H9 (cell line): ENCODE results near the gene DSG4. TPM values are rescaled to one million over a fixed set of nuclear protein-coding genes. Genes with fewer than 3 reads are reported as not detected.

Experiments used
- DNase-seq: peaks from one replicate; pipeline ENCODE4 v3.0.0-alpha.2; 2017
- H2AFZ ChIP-seq: one replicate; pipeline ENCODE4 v1.6.1; 2013; ENCODE audit warnings: mild to moderate bottlenecking, low read length, control low read depth, moderate library complexity
- H2AK5ac ChIP-seq: 2 replicates; pipeline ENCODE4 v1.6.1; 2013; ENCODE audit warnings: low read length, control low read depth, mixed read lengths; ENCODE audit not compliant: insufficient read length
- H2BK120ac ChIP-seq: one replicate; pipeline ENCODE4 v1.6.1; 2013; ENCODE audit warnings: low read depth, mild to moderate bottlenecking, low read length, control low read depth, inconsistent platforms; ENCODE audit not compliant: poor library complexity, severe bottlenecking
- H2BK12ac ChIP-seq: 2 replicates; pipeline ENCODE4 v1.6.1; 2013; ENCODE audit warnings: low read length, control low read depth, mixed read lengths, low read depth; ENCODE audit not compliant: insufficient read length
- H2BK15ac ChIP-seq: 2 replicates; pipeline ENCODE4 v1.6.1; 2013; ENCODE audit warnings: low read depth, low read length, control low read depth
- H2BK20ac ChIP-seq: one replicate; pipeline ENCODE4 v1.6.1; 2013; ENCODE audit warnings: low read depth, mild to moderate bottlenecking, low read length, control low read depth, inconsistent platforms; ENCODE audit not compliant: poor library complexity, severe bottlenecking
- H2BK5ac ChIP-seq: 2 replicates; pipeline ENCODE4 v1.6.1; 2013; ENCODE audit warnings: low read length, control low read depth, mixed read lengths; ENCODE audit not compliant: insufficient read length
- H3K14ac ChIP-seq: 2 replicates; pipeline ENCODE4 v1.6.1; 2013; ENCODE audit warnings: low read length, control low read depth; ENCODE audit not compliant: insufficient read depth
- H3K18ac ChIP-seq: 2 replicates; pipeline ENCODE4 v1.6.1; 2013; ENCODE audit warnings: low read depth, mild to moderate bottlenecking, mixed read lengths, low read length, control low read depth; ENCODE audit not compliant: insufficient read length
- H3K23ac ChIP-seq: 2 replicates; pipeline ENCODE4 v1.6.1; 2013; ENCODE audit warnings: low read length, control low read depth, mixed read lengths, low read depth; ENCODE audit not compliant: insufficient read length
- H3K23me2 ChIP-seq: 2 replicates; pipeline ENCODE4 v1.6.1; 2013; ENCODE audit warnings: low read depth, mild to moderate bottlenecking, mixed read lengths, low read length, control low read depth; ENCODE audit not compliant: insufficient read length, poor library complexity, severe bottlenecking
- H3K27ac ChIP-seq: 2 replicates; pipeline ENCODE4 v1.5.1; 2013; ENCODE audit warnings: low read length, control low read depth, mixed read lengths, low read depth; ENCODE audit not compliant: insufficient read length
- H3K27me3 ChIP-seq: 2 replicates; pipeline ENCODE4 v1.6.1; 2013; ENCODE audit warnings: low read length, control low read depth, inconsistent platforms; ENCODE audit not compliant: insufficient read depth
- H3K4ac ChIP-seq: 2 replicates; pipeline ENCODE4 v1.6.1; 2013; ENCODE audit warnings: low read depth, mild to moderate bottlenecking, control low read depth, inconsistent platforms, low read length, moderate library complexity
- H3K4me1 ChIP-seq: 2 replicates; pipeline ENCODE4 v1.6.1; 2013; ENCODE audit warnings: low read length, control low read depth, inconsistent platforms; ENCODE audit not compliant: insufficient read depth
- H3K4me2 ChIP-seq: 2 replicates; pipeline ENCODE4 v1.6.1; 2013; ENCODE audit warnings: low read length, control low read depth, mixed read lengths; ENCODE audit not compliant: insufficient read length, insufficient read depth
- H3K56ac ChIP-seq: 2 replicates; pipeline ENCODE4 v1.6.1; 2013; ENCODE audit warnings: low read depth, mild to moderate bottlenecking, mixed read lengths, low read length, control low read depth; ENCODE audit not compliant: insufficient read length
- H3K79me1 ChIP-seq: 2 replicates; pipeline ENCODE4 v1.6.1; 2013; ENCODE audit warnings: low read depth, mild to moderate bottlenecking, moderate library complexity, low read length, control low read depth, inconsistent platforms; ENCODE audit not compliant: insufficient read depth, poor library complexity, severe bottlenecking
- H3K79me2 ChIP-seq: 2 replicates; pipeline ENCODE4 v1.6.1; 2013; ENCODE audit warnings: low read length, control low read depth, inconsistent platforms; ENCODE audit not compliant: insufficient read depth
- H3K9ac ChIP-seq: 2 replicates; pipeline ENCODE4 v1.6.1; 2013; ENCODE audit warnings: low read length, control low read depth, mixed read lengths; ENCODE audit not compliant: insufficient read length; ENCODE audit errors: extremely low read depth
- H3K9me3 ChIP-seq: one replicate; pipeline ENCODE4 v1.6.1; 2013; ENCODE audit warnings: low read depth, low read length, inconsistent platforms; ENCODE audit not compliant: control insufficient read depth
- H3T11ph ChIP-seq: one replicate; pipeline ENCODE4 v1.6.1; 2013; ENCODE audit warnings: mild to moderate bottlenecking, low read length, control low read depth, inconsistent platforms
- H4K20me1 ChIP-seq: one replicate; pipeline ENCODE4 v1.6.1; 2013; ENCODE audit not compliant: control insufficient read depth, insufficient read length, insufficient read depth
- H4K5ac ChIP-seq: 2 replicates; pipeline ENCODE4 v1.6.1; 2013; ENCODE audit warnings: low read depth, mild to moderate bottlenecking, mixed read lengths, low read length, control low read depth; ENCODE audit not compliant: insufficient read length
- H4K8ac ChIP-seq: replicated peaks from 2 replicates; pipeline ENCODE4 v1.6.1; 2013; ENCODE audit warnings: low read length, control low read depth, mixed read lengths, low read depth; ENCODE audit not compliant: insufficient read length
- H4K91ac ChIP-seq: 2 replicates; pipeline ENCODE4 v1.6.1; 2013; ENCODE audit warnings: low read depth, mild to moderate bottlenecking, moderate library complexity, mixed read lengths, low read length, control low read depth; ENCODE audit not compliant: insufficient read length
- H3K27ac Mint-ChIP-seq, 3 experiments: 2 replicates in 2 of 3; 3 replicates in 1 of 3; pipeline ENCODE4 v1.8.0; 2020 to 2021; ENCODE audit warnings: mixed read lengths in 3 of 3, mild to moderate bottlenecking in 1 of 3, moderate library complexity in 1 of 3
- H3K27me3 Mint-ChIP-seq: 2 replicates; pipeline ENCODE4 v1.8.0; 2021; ENCODE audit warnings: low read depth, mild to moderate bottlenecking, moderate library complexity, mixed read lengths
- H3K36me3 Mint-ChIP-seq, 3 experiments: 2 replicates in 2 of 3; 3 replicates in 1 of 3; pipeline ENCODE4 v1.8.0; 2020 to 2021; ENCODE audit warnings: low read depth in 3 of 3, mixed read lengths in 3 of 3; ENCODE audit not compliant: insufficient read depth in 1 of 3
- H3K4me1 Mint-ChIP-seq, 2 experiments: 2 replicates each; pipeline ENCODE4 v1.8.0; 2020; ENCODE audit warnings: mixed read lengths in 2 of 2
- H3K4me3 Mint-ChIP-seq, 2 experiments: 2 replicates in 1 of 2; 3 replicates in 1 of 2; pipeline ENCODE4 v1.8.0; 2020 to 2021; ENCODE audit warnings: mild to moderate bottlenecking in 2 of 2, mixed read lengths in 2 of 2, moderate library complexity in 1 of 2
- H3K9me3 Mint-ChIP-seq, 2 experiments: 2 replicates in 1 of 2; 3 replicates in 1 of 2; pipeline ENCODE4 v1.8.0; 2020; ENCODE audit warnings: mild to moderate bottlenecking in 2 of 2, mixed read lengths in 2 of 2, moderate library complexity in 1 of 2
- CTCF ChIP-seq: fragments of 200-600 bp; sonication (generic); conservative IDR thresholded peaks from 3 replicates; pipeline ENCODE4 v1.8.0; 2021; ENCODE audit warnings: antibody characterized with exemption, mild to moderate bottlenecking
- WGBS: extraction: QIAGEN DNeasy Blood & Tissue Kit; methylation state at CpG from one replicate; pipeline ENCODE4 v1.1.7; 2013; ENCODE audit warnings: missing lambda C conversion rate, low lambda C conversion rate, mixed read lengths; ENCODE audit not compliant: insufficient read length; ENCODE audit errors: extremely low coverage; 5-methylcytosine and 5-hydroxymethylcytosine counted together
- total RNA-seq: library from RNA; stranded (reverse); gene quantifications from 2 replicates; pipeline ENCODE4 v1.2.1, GENCODE V29; 2021

The DSG4 gene
- total RNA-seq, 1 experiment from 2014 or later: not detected

DNA sequence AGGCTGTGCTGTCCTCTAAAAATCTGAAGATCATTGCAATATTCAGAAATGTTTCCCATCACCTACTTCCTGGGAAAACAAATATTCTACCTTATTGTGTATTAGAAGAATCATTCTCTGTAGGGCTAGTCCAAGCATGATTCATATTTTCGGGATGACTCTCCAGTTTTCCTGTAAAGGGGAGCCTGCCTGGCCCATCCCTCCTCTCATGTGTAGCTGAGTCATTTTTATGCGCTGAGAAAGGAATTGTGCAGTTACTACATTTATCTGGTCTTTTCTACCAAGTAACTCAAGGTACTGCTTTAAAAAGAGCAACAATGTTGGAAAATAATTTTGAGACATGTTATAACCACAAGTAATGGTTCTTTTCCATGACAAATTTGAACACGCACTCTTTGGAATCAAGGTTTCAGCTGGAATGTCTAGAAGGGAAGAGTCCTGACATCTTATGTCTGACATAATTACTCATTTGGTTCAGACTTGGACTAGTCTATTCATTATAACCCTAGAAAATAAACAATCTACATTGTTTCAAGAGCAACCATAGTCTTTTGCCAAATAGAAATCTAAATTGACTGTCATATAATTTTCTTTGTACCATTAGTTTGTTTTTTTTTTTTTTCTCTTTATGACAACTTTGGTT, 77.6 kb downstream of the DSG4 start:
- Histone ChIP-seq H3K4me2 (no peak overlapping the region), H4K5ac (no peak overlapping the region)

More for the DNA sequence above, 77.6 kb downstream of the DSG4 start:
- TF ChIP-seq CTCF: no peak
- Mint-ChIP-seq H3K27me3 (no peaks in the 10 kb centered on the region), H3K4me1 (peaks cover 3 to 4% of the 10 kb centered on the region in 2 experiments; a peak in 2 of 4 replicates), H3K36me3 (no peaks in the 10 kb centered on the region), H3K4me3 (no peak overlapping the region), H3K27ac (no peak overlapping the region), H3K9me3 (no peaks in the 10 kb centered on the region)
- Histone ChIP-seq H3K27me3 (no peaks in the 10 kb centered on the region), H3K14ac (no peak overlapping the region), H2AFZ (no peak overlapping the region), H3K9me3 (no peaks in the 10 kb centered on the region), H2AK5ac (no peak overlapping the region), H4K91ac (no peak overlapping the region), H3K79me2 (no peaks in the 10 kb centered on the region), H4K8ac (no peak overlapping the region), H2BK5ac (no peak overlapping the region), H3K79me1 (no peaks in the 10 kb centered on the region), H3K4me1 (peaks cover 3% of the 10 kb centered on the region), H3K4ac (no peak overlapping the region), H3T11ph (no peak overlapping the region), H3K23ac (no peak overlapping the region), H2BK120ac (no peak overlapping the region), H4K20me1 (no peaks in the 10 kb centered on the region), H2BK15ac (no peak overlapping the region), H3K27ac (no peak overlapping the region), H3K23me2 (no peaks in the 10 kb centered on the region), H3K9ac (no peak overlapping the region), H3K56ac (no peak overlapping the region), H3K18ac (no peak overlapping the region), H2BK12ac (no peak overlapping the region), H2BK20ac (no peak overlapping the region)
- no peak for DNase-seq
- WGBS: no CpG with 5 or more reads among the region's 3 CpGs

Other genes with a start within 250 kb of the DSG4 start
- not detected in 2 replicates for gene DSC1, start 213.9 kb upstream of the DSG4 start, total RNA-seq
- not detected in 2 replicates for gene DSG1, start 58.6 kb upstream of the DSG4 start, total RNA-seq
- gene DSG3, start 71.0 kb downstream of the DSG4 start, total RNA-seq: 0.04 TPM in 2 replicates
- 104 and 107 TPM in 2 replicates for gene DSG2, start 121.4 kb downstream of the DSG4 start, total RNA-seq
- gene TTR, start 215.1 kb downstream of the DSG4 start, total RNA-seq: not detected in 2 replicates